ENCODE results near the gene CFL1. TPM values are rescaled to one million over a fixed set of nuclear protein-coding genes. Genes with fewer than 3 reads are reported as not detected.
A peak's percentile ranks its signal among the peaks of the same experiment; 100 is the strongest.

CFL1 gene
- total and polyA plus RNA-seq, 2 of the 4 experiments (the other 2 are of a cell fraction) = 960 to 2,231 TPM

DNA sequence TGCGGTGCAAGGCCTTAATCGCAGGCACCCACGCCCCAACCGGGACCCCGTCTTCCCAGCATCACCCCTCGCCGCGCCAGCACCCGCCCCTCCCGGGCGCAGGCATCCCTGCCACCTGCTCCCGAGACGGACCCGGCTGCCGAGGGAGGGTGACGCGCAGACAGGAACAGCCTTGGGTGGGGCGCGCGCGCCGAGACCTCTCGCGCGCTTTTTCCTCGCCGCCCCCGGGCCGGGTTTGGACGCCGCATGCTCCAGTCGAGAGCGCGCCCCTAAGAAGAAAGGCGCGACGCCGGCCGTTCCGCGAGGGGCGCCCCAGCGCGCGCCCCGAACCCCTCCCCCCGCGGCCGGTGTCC is 504 bp downstream of the CFL1 start:
- Histone ChIP-seq H4K20me1 (ENCODE audit: insufficient read depth, low read length) (peaks cover 58% of the 10 kb centered on the region), H3K9me1 (ENCODE audit: insufficient read depth, low read length) (peaks cover 29% of the 10 kb centered on the region), H2AFZ (replicated peaks; ENCODE audit: low read length, poor library complexity) (peak overlapping the region; percentile 51), H3K36me3 (ENCODE audit: control insufficient read depth, insufficient read depth, low read length) (peaks cover 50% of the 10 kb centered on the region), H3K18ac (ENCODE audit: low read depth, low read length) (peak overlapping the region; percentile 19; the same call in 1 of the 2 replicates), H3K4me3 (ENCODE audit: insufficient read depth, low read depth, low read length) (peak overlapping the region; percentile 89), H2BK120ac (ENCODE audit: low read depth, low read length) (no peak overlapping the region), H2BK15ac (ENCODE audit: low read depth, low read length) (no peak overlapping the region), H3K23ac (ENCODE audit: low read depth, low read length) (0 out of 2 replicates have a peak overlapping the region, but pooled peaks have one; percentile 41), H3K4ac (ENCODE audit: low read depth, low read length) (peak overlapping the region; percentile 89), H2AK9ac (replicated peaks; ENCODE audit: low read depth, low read length, poor library complexity) (peak overlapping the region; percentile 100), H3K27ac (ENCODE audit: insufficient read depth, low read length) (peak overlapping the region; percentile 93), H2BK20ac (ENCODE audit: low read depth, low read length) (no peak overlapping the region), H3K14ac (replicated peaks; ENCODE audit: low read depth, low read length) (peak overlapping the region; percentile 93), H4K5ac (ENCODE audit: low read depth, low read length) (peak overlapping the region; percentile 45), H3K79me1 (ENCODE audit: low read depth in 1 of 2, low read length in 2 of 2) (peaks cover 25 to 70% of the 10 kb centered on the region in 2 experiments), H2AK5ac (ENCODE audit: low read depth, low read length) (peak overlapping the region; percentile 81; the same call in 1 of the 2 replicates), H3K27me3 (ENCODE audit: control insufficient read depth, insufficient read depth, low read length) (no peaks in the 10 kb centered on the region), H4K8ac (ENCODE audit: low read depth in 2 of 2, low read length in 2 of 2) (peak overlapping the region in 1 of 2 experiments; percentile 46; a peak in 1 of 4 replicates), H4K91ac (ENCODE audit: insufficient read depth, low read depth, low read length) (peak overlapping the region; percentile 80; the same call in 1 of the 2 replicates), H3K4me1 (ENCODE audit: control insufficient read depth, insufficient read depth, low read length) (peaks cover 11% of the 10 kb centered on the region), H2BK5ac (ENCODE audit: low read depth, low read length, poor library complexity, severe bottlenecking) (peak overlapping the region; percentile 81), H3K9ac (ENCODE audit: low read depth, low read length) (peak overlapping the region; percentile 77), H3K9me3 (ENCODE audit: control insufficient read depth, insufficient read depth, low read length) (no peaks in the 10 kb centered on the region), H3K4me2 (ENCODE audit: low read depth, low read length) (peak overlapping the region; percentile 57), H3K56ac (ENCODE audit: extremely low read depth, insufficient read depth, low read length) (peak overlapping the region; percentile 29)
- DNase-seq (no peak), ATAC-seq (ENCODE audit: low read depth) (no peak)
- dilution Hi-C loops (cut with HindIII; ENCODE audit: low sequenced_read_pairs, unreplicated experiment) = no loop called here
- intact Hi-C loops (cut with micrococcal nuclease) = loop anchor here (1.0 kb wide), 1 partner anchor 31 kb away; the partner anchor contains the start of gene FIBP
- CTCF ChIA-PET = interaction anchor here (1.0 kb wide), 1 partner anchor 40 kb away, joined by 3 read pairs; no protein-coding TSS in a partner anchor
- POLR2A ChIA-PET (ENCODE audit: unreplicated experiment) = interaction anchor here (1.0 kb wide), 1 partner anchor 9 kb away, joined by 3 read pairs; no protein-coding TSS in a partner anchor
- 0% methylated on average over 14 of the region's 49 CpGs; no CpG with 5 or more reads in 1 of the 2 experiments for WGBS, 2 experiments (ENCODE audit: extremely low coverage in 2 of 2, insufficient read length in 1 of 2)
- in situ Hi-C loops (cut with MboI; ENCODE audit: low sequenced_read_pairs) = no loop called here
- no TSS peak for BruUV-seq (replicated peaks)
- no peak for TF ChIP-seq RFX5 (IDR thresholded peaks at IDR 0.05; ENCODE audit: low read depth, low read length)
- TF ChIP-seq SMC3 (IDR thresholded peaks at IDR 0.05; ENCODE audit: low read depth, low read length) = no peak
- TF ChIP-seq, protein P1, sequence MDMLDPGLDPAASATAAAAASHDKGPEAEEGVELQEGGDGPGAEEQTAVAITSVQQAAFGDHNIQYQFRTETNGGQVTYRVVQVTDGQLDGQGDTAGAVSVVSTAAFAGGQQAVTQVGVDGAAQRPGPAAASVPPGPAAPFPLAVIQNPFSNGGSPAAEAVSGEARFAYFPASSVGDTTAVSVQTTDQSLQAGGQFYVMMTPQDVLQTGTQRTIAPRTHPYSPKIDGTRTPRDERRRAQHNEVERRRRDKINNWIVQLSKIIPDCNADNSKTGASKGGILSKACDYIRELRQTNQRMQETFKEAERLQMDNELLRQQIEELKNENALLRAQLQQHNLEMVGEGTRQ (IDR thresholded peaks at IDR 0.05; ENCODE audit: low read depth, low read length) = no peak
- TF ChIP-seq MXI1 (IDR thresholded peaks at IDR 0.05; ENCODE audit: borderline replicate concordance, low read depth, low read length) = no peak
- TF ChIP-seq, protein P2, sequence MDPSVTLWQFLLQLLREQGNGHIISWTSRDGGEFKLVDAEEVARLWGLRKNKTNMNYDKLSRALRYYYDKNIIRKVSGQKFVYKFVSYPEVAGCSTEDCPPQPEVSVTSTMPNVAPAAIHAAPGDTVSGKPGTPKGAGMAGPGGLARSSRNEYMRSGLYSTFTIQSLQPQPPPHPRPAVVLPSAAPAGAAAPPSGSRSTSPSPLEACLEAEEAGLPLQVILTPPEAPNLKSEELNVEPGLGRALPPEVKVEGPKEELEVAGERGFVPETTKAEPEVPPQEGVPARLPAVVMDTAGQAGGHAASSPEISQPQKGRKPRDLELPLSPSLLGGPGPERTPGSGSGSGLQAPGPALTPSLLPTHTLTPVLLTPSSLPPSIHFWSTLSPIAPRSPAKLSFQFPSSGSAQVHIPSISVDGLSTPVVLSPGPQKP (IDR thresholded peaks at IDR 0.05; ENCODE audit: borderline replicate concordance, low read depth, low read length) = no peak
- TF ChIP-seq BHLHE40 (IDR thresholded peaks at IDR 0.05; ENCODE audit: low read depth, low read length) = no peak
- no peak for TF ChIP-seq MAFK (IDR thresholded peaks at IDR 0.05; ENCODE audit: low read depth, low read length)
- no peak for TF ChIP-seq FOS (IDR thresholded peaks at IDR 0.05; ENCODE audit: low read depth, low read length)
- TF ChIP-seq, protein P3, sequence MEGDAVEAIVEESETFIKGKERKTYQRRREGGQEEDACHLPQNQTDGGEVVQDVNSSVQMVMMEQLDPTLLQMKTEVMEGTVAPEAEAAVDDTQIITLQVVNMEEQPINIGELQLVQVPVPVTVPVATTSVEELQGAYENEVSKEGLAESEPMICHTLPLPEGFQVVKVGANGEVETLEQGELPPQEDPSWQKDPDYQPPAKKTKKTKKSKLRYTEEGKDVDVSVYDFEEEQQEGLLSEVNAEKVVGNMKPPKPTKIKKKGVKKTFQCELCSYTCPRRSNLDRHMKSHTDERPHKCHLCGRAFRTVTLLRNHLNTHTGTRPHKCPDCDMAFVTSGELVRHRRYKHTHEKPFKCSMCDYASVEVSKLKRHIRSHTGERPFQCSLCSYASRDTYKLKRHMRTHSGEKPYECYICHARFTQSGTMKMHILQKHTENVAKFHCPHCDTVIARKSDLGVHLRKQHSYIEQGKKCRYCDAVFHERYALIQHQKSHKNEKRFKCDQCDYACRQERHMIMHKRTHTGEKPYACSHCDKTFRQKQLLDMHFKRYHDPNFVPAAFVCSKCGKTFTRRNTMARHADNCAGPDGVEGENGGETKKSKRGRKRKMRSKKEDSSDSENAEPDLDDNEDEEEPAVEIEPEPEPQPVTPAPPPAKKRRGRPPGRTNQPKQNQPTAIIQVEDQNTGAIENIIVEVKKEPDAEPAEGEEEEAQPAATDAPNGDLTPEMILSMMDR (conservative IDR thresholded peaks at IDR 0.05; ENCODE audit: low read depth, low read length) = no peak
- no peak for TF ChIP-seq RCOR1 (IDR thresholded peaks at IDR 0.05; ENCODE audit: insufficient replicate concordance, low read length)
